Astrocyte of the cerebellum (primary cell): ENCODE results near the gene UBTF.

Experiments used
- DNase-seq: peaks from one replicate; pipeline ENCODE4 v3.0.0-alpha.2; 2011; ENCODE audit warnings: low read depth
- H3K4me3 ChIP-seq: 2 replicates; pipeline ENCODE4 v1.5.1; 2011; ENCODE audit warnings: mild to moderate bottlenecking, low read depth, low read length, moderate library complexity
- CTCF ChIP-seq: IDR thresholded peaks from 2 replicates; pipeline ENCODE4 v1.5.1; 2012; ENCODE audit warnings: low read length, low read depth, moderate library complexity, mild to moderate bottlenecking; ENCODE audit errors: missing control alignments
- in situ Hi-C: cut with HindIII; loops from 2 replicates; pipeline ENCODE4 v1.10.0; 2017; ENCODE audit warnings: low sequenced_read_pairs

The UBTF gene

DNA sequence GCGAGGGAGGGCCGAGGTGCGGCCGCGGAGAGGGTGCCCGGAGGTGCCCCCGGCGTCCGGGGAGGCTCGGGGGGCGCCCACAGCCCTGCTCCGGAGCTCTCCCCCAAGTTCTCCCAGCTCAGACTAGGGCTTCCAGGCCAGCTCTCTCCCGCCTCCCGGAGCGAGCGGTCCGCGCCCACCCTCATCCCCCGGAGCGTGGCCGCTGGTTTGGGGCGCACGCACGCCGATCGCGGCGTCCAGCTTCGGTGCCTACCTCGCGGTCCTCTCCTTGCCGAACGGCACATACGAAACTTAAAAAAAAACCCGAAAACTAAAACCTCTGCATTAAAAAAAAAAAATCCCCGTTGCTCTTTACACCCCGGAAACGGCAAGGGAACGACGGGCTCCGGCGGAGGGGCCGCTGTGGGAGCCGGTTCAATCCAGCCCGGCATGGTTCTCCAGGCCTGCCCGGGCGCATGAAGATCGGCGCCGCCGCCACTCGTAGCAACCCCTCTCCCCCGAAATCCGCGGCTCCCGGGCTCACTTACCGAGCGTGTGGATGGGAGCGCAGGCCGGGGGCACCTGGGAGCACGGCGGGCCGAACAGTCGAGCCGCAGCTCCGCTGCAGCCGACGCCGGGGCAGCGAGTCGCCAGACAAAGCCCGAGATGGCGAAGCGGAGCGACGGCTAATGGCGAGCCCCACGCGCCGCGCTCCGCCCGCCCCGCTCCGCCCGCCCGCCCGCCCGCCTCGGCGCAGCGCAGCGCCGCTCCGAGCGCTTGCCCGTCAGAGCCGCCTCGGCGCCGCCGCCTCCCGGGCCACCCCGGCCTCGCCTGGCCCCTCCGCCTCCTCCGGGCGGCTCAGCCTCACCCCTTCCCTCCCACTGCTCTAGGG is 973 bp upstream of the UBTF start:
- TF ChIP-seq CTCF: no peak
- peak overlapping the region; percentile 91 for H3K4me3 ChIP-seq
- DNase-seq: no peak
- in situ Hi-C loops: no loop called here

- H3K4me3 ChIP-seq: peak overlapping the region; percentile 91
- peak; percentile 31 for DNase-seq
- TF ChIP-seq CTCF: peak; percentile 30
- in situ Hi-C loops: no loop called here
These were observed 313 bp downstream of the UBTF start for GRCh38 chr17:44219108-44219615.

GRCh38 chr17:44218344-44219107 is 949 bp downstream of the UBTF start:
- in situ Hi-C loops: no loop called here
- peak; percentile 64 for DNase-seq
- H3K4me3 ChIP-seq: peak overlapping the region; percentile 91
- TF ChIP-seq CTCF: peak; percentile 62

GRCh38 chr17:44217738-44218343 is 1.6 kb downstream of the UBTF start:
- no peak for DNase-seq
- no peak for TF ChIP-seq CTCF
- H3K4me3 ChIP-seq: peak overlapping the region; percentile 91
- in situ Hi-C loops: no loop called here

DNA sequence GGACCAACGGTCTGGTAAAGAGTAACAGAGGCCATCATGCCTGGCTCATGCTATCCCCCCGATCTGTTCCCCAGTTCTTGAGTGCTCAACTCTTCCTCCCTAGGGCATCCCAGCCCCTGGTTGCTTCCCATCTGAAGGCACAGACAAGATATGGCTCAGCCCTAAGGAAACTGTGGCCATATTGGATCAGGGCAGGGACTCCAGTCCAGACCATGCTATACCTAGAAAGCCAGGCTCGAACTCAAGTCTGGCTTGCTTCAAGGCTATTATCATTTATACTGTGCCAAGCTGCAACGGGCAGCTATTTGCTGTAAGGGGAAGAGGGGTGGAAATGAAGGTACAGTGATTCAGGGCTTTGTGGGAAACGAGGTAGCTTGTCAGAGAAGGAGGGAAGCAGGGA is 2.8 kb downstream of the UBTF start:
- in situ Hi-C loops: no loop called here
- DNase-seq: no peak
- H3K4me3 ChIP-seq: no peak overlapping the region
- no peak for TF ChIP-seq CTCF

DNA sequence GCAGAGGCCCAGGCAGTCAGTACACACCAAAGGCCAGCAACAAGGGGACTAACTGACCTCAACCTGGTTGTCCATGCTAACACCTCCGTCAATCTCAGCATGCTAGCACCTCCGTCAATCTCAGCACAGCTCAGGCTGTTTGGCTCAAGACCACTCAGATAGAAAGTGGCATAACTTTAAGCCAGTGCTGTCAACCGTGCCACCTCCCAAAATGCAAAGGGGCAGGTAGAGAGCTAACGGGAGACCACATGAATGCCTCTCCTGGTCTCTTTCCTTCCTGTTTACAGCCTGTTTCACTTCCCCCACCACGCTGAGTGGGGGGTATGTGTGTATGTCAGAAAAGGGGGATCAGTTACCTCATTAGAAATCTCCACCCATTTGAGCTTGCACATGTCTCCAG is 3.3 kb downstream of the UBTF start:
- no peak overlapping the region for H3K4me3 ChIP-seq
- no peak for TF ChIP-seq CTCF
- DNase-seq: no peak
- in situ Hi-C loops: no loop called here
